ENCODE measurements around the gene VSTM2L. TPM values are rescaled to one million over a fixed set of nuclear protein-coding genes. Genes with fewer than 3 reads are reported as not detected.

The VSTM2L gene
- total RNA-seq, 1 donor from 2014 or later, result not detected

DNA sequence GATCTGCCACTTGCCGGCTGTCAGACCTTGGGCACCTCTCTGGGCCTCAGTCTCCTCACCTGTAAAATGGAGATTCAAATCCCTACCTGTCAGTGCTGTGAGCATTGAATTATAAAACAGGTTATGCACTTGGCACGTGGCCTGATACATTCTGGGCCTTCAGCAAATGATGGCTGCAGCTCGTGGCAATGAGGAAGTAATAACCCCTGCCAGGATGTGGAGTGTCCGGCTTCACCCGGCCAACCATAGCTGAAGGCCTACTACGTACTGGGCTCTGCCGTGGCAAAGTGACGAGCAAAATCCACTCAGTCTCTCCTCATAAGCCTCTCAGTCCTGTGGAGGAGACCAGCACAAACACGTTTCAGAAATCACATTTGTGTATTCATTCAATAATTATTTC lies 10.9 kb upstream of the VSTM2L start:
- Mint-ChIP-seq H3K4me3 (no peak overlapping the region), H3K27ac (no peak overlapping the region), H3K9me3 (no peaks in the 10 kb centered on the region), H3K27me3 (no peaks in the 10 kb centered on the region), H3K4me1 (peaks cover 2% of the 10 kb centered on the region), H3K36me3 (ENCODE audit: low read depth) (no peaks in the 10 kb centered on the region)
- TF ChIP-seq, protein P1, sequence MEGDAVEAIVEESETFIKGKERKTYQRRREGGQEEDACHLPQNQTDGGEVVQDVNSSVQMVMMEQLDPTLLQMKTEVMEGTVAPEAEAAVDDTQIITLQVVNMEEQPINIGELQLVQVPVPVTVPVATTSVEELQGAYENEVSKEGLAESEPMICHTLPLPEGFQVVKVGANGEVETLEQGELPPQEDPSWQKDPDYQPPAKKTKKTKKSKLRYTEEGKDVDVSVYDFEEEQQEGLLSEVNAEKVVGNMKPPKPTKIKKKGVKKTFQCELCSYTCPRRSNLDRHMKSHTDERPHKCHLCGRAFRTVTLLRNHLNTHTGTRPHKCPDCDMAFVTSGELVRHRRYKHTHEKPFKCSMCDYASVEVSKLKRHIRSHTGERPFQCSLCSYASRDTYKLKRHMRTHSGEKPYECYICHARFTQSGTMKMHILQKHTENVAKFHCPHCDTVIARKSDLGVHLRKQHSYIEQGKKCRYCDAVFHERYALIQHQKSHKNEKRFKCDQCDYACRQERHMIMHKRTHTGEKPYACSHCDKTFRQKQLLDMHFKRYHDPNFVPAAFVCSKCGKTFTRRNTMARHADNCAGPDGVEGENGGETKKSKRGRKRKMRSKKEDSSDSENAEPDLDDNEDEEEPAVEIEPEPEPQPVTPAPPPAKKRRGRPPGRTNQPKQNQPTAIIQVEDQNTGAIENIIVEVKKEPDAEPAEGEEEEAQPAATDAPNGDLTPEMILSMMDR (IDR thresholded peaks at IDR 0.05), result no peak
- POLR2A ChIA-PET, result no interaction called here
- CTCF ChIA-PET, result no interaction called here
- ATAC-seq (ENCODE audit: low read depth) (no peak), DNase-seq (no peak)
- intact Hi-C loops (cut with micrococcal nuclease), result no loop called here

DNA sequence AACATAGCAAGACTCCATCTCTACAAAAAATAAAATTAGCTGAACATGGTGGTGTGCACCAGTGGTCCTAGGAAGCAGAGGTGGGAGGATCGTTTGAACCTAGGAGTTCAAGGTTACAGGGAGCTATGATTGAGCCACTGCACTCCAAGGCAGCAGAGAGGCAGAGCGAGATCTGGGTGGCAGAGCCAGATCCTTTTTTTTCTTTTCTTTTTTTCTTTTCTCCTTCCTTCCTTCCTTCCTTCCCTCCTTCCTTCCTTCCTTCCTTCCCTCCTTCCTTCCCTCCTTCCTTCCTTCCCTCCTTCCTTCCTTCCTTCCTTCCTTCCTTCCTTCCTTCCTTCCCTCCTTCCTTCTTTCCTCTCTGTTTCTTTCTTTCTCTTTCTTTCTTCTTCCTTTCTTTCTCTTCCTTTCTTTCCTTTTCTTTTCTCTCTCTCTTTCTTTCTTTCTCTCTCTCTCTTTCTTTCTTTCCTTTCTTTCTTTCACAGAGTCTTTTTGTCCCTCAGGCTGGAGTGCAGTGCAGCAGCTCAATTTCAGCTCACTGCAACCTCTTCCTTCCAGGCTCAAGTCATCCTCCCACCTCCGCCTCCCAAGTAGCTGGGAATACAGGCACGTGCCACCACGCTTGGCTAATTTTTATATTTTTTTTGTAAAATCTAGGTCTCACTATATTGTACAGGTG lies 9.2 kb upstream of the VSTM2L start:
- intact Hi-C loops (cut with micrococcal nuclease), result no loop called here
- Mint-ChIP-seq H3K4me3 (no peak overlapping the region), H3K27me3 (no peaks in the 10 kb centered on the region), H3K4me1 (peaks cover 2% of the 10 kb centered on the region), H3K27ac (no peak overlapping the region), H3K36me3 (ENCODE audit: low read depth) (no peaks in the 10 kb centered on the region), H3K9me3 (no peaks in the 10 kb centered on the region)
- TF ChIP-seq, protein P1 (IDR thresholded peaks at IDR 0.05), result no peak
- DNase-seq (no peak), ATAC-seq (ENCODE audit: low read depth) (no peak)
- POLR2A ChIA-PET, result no interaction called here
- CTCF ChIA-PET, result interaction anchor here (0.7 kb wide), 1 partner anchor 19 kb away, joined by 3 read pairs; no protein-coding TSS in a partner anchor

DNA sequence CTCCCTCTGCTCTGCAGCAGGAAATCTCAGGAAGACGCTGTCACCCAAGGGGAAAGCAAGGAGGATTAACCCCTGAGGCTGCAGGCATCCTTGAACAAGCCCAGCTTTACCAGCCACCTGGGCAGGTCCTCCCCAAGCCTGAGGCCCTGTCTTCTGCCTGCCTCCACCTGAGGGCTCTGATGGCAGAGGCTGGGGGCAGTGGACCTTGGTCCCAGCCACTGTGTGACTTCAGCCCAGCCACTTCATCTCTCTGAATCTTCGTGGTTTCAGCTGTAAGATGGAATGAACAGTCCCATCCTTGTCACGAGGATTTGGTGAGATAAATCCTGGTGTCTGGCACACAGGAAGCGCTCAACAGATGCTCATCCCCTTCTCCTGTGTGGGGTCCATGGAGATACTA lies 8.5 kb upstream of the VSTM2L start:
- Mint-ChIP-seq H3K36me3 (ENCODE audit: low read depth) (no peaks in the 10 kb centered on the region), H3K9me3 (no peaks in the 10 kb centered on the region), H3K27ac (no peak overlapping the region), H3K27me3 (no peaks in the 10 kb centered on the region), H3K4me3 (no peak overlapping the region), H3K4me1 (peaks cover 2% of the 10 kb centered on the region)
- TF ChIP-seq, protein P1 (IDR thresholded peaks at IDR 0.05), result no peak
- ATAC-seq (ENCODE audit: low read depth), result no peak
- ChIA-PET CTCF (no interaction called here), POLR2A (no interaction called here)
- no peak for DNase-seq
- intact Hi-C loops (cut with micrococcal nuclease), result no loop called here

DNA sequence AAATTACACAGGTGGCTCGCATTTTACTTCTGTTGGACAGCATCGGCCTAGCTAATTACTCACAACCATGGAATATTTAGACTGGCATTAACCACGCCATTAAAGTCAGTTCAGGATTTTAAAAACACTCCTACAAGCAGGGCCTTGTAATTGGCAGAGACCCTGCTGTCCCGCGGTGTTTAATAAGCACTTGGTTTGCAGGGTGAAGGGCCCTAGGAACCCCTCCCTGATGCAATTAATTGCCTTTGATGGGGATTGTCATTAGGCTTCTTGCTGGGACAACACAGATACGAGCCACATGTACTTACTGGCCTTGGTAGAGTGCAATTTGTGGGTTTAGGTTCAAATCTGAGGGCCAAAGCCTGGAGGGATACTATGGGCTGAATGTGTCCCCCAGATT lies 7.8 kb upstream of the VSTM2L start:
- Mint-ChIP-seq H3K27ac (no peak overlapping the region), H3K4me3 (no peak overlapping the region), H3K27me3 (peaks cover 4% of the 10 kb centered on the region), H3K4me1 (no peaks in the 10 kb centered on the region), H3K36me3 (ENCODE audit: low read depth) (no peaks in the 10 kb centered on the region), H3K9me3 (no peaks in the 10 kb centered on the region)
- intact Hi-C loops (cut with micrococcal nuclease), result no loop called here
- ATAC-seq (ENCODE audit: low read depth), result no peak
- TF ChIP-seq, protein P1 (IDR thresholded peaks at IDR 0.05), result no peak
- no peak for DNase-seq
- POLR2A ChIA-PET, result no interaction called here
- CTCF ChIA-PET, result no interaction called here

DNA sequence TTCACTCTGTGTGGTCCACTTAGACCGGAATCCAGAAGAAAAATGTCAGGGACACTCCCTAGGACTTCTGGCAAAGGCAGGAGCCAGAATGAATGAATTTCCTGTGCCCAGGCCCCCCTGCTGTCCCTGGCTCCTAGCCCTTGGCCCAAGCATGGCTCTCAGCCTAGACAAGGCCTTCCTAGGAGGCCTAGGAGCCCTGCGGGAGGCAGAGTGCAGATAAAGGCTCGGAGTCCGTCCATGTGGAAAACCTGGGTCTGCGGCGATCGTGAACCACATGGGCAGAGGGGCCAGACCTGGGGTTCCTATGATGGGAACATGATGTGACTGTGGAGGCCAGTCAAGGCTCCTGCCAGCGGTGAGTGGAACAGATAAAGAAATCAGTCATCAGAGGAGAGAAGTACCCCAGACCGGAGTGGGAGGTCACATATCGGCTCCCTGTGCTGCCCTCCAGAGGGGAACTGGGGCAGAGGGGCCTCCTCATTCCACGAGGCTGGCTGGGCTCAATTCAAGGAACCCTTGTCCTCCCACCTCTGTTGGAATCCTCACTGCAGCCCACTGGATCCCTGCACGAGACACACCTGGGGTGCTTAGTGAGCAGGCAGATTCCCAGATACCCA lies 5.9 kb upstream of the VSTM2L start:
- ATAC-seq (ENCODE audit: low read depth) (no peak), DNase-seq (no peak)
- H3K4me3 Mint-ChIP-seq, result no peak overlapping the region
- no peaks in the 10 kb centered on the region for H3K36me3 Mint-ChIP-seq (ENCODE audit: low read depth)
- H3K27ac Mint-ChIP-seq, result no peak overlapping the region
- TF ChIP-seq, protein P1 (IDR thresholded peaks at IDR 0.05), result no peak
- POLR2A ChIA-PET, result no interaction called here
- intact Hi-C loops (cut with micrococcal nuclease), result no loop called here
- CTCF ChIA-PET, result no interaction called here
- peaks cover 3% of the 10 kb centered on the region for H3K4me1 Mint-ChIP-seq
- peaks cover 18% of the 10 kb centered on the region for H3K27me3 Mint-ChIP-seq
- no peaks in the 10 kb centered on the region for H3K9me3 Mint-ChIP-seq

Data from activated B cell treated with CpG ODN at 0.5 μM for 24 hours (primary cell).